ENCODE data around the gene TMIGD2.

- TF ChIP-seq, protein P1, sequence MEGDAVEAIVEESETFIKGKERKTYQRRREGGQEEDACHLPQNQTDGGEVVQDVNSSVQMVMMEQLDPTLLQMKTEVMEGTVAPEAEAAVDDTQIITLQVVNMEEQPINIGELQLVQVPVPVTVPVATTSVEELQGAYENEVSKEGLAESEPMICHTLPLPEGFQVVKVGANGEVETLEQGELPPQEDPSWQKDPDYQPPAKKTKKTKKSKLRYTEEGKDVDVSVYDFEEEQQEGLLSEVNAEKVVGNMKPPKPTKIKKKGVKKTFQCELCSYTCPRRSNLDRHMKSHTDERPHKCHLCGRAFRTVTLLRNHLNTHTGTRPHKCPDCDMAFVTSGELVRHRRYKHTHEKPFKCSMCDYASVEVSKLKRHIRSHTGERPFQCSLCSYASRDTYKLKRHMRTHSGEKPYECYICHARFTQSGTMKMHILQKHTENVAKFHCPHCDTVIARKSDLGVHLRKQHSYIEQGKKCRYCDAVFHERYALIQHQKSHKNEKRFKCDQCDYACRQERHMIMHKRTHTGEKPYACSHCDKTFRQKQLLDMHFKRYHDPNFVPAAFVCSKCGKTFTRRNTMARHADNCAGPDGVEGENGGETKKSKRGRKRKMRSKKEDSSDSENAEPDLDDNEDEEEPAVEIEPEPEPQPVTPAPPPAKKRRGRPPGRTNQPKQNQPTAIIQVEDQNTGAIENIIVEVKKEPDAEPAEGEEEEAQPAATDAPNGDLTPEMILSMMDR (IDR thresholded peaks at IDR 0.05; ENCODE audit: low read depth, low read length) = no peak
- TF ChIP-seq EZH2phosphoT487 (IDR thresholded peaks at IDR 0.05; ENCODE audit: low read depth) = no peak
Measured at GRCh38 chr19:4347521-4347920, 45.3 kb upstream of the TMIGD2 start.

Data from OCI-LY3 (cell line).